Thyroid gland (tissue), 4 donors: Measurements from ENCODE around the gene PADI3.

ENCODE experiments used
- CTCF ChIP-seq, 6 experiments: fragments of 200-600 bp in 3 of 6; fragments of 450-650 bp in 3 of 6; sonication (generic) in 3 of 6; IDR thresholded peaks; one replicate each; pipeline ENCODE4 v1.5.1; 2016 to 2019; ENCODE audit warnings: antibody characterized with exemption in 6 of 6, mild to moderate bottlenecking in 2 of 6, inconsistent platforms in 1 of 6, moderate library complexity in 1 of 6
- POLR2A ChIP-seq, 2 donors: fragments of 450-650 bp; IDR thresholded peaks; one replicate each; pipeline ENCODE4 v1.6.1; 2017; ENCODE audit warnings: antibody characterized with exemption in 2 of 2, mild to moderate bottlenecking in 2 of 2, moderate library complexity in 1 of 2

DNA sequence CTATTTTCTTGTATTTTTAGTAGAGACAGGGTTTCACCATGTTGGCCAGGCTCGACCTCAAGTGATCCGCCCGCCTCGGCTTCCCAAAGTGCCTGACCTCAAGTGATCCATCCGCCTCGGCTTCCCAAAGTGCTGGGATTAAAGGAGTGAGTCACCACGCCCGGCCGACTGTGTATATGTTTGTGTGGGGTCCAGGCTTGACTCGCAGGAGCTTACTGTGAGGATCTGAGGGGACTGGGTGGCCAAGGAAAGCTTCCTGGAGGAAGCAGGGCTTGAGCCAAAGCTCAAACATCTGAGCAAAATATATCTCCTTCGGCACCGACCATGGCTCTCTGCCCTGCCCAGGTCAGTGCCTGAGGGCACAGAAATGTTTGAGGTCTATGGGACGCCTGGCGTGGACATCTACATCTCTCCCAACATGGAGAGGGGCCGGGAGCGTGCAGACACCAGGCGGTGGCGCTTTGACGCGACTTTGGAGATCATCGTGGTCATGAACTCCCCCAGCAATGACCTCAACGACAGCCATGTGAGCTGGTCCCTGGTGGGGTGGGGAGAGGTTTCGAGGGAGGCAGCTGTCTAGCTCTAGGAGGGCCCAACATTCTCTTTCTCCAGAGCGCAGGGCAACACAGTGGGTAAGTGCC lies 10.5 kb downstream of the PADI3 start:
- TF ChIP-seq POLR2A (IDR thresholded peaks at IDR 0.05) (no peak), CTCF (IDR thresholded peaks at IDR 0.05) (no peak)
